Measurements from ENCODE around the gene CREBL2. TPM values are rescaled to one million over a fixed set of nuclear protein-coding genes. Genes with fewer than 3 reads are reported as not detected.

Gene CREBL2
- total RNA-seq, 1 experiment from 2014 or later = 17.3 TPM

DNA sequence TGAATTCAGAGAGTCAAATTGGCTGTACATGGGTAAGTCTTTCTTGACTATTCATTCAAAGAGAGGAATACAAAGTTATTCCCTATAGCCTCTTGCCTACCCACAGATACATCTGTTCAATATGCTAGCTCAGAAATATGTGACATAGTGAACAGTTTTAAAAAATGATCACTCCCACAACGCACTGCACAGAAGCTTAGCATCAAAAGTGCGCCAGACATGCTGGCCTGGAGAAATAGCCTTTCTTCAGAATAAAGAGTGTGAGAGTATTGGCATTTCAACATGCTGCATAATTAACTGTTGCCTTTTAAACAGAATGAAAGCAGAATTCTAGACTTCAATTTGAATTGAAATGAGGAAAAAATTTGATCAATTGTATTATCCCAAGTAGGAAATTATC is 57.3 kb downstream of the CREBL2 start:
- no peak for ATAC-seq
- CTCF ChIA-PET = no interaction called here
- peaks cover 26% of the 10 kb centered on the region for H3K27me3 Mint-ChIP-seq (ENCODE audit: low read depth)

DNA sequence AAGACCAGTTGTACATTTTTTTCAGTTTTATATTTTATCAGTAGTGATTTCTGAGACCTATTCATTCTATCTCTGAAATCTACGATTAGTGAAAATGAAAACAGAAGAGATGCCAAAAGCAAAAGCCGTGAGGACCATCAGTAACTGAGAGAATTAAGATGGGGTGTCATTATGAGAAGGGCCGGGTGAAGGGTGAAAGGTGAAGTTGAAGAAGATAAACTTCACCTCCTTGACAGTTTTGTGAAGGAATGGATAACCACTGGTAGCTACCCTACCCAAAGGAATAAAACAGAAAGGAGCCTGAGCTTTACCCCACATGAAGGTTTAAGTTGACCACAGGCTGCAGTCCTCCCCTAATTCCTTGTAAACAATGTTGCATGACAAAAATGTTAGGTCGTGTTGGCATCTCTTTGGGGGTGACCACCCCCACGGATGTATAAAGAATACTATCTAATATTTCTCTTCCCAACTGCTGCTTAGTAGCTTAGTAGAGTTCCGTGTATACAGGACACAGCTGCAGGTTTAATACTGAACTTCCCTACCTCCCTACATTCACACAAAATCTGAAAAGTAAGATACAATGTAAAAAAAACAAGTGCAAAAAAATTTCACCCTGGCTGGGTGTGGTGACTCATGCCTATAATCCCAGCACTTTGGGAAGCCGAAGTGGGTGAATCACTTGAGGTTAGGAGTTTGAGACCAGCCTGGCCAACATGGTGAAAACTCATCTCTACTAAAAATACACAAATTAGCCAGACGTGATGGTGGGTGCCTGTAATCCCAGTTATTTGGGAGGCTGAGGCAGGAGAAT is 60.4 kb downstream of the CREBL2 start:
- Mint-ChIP-seq H3K27me3 (ENCODE audit: low read depth) (peaks cover 57% of the 10 kb centered on the region), H3K4me3 (no peak overlapping the region), H3K4me1 (peaks cover 28% of the 10 kb centered on the region), H3K9me3 (no peaks in the 10 kb centered on the region), H3K36me3 (peaks cover 9% of the 10 kb centered on the region; the same call in 1 of the 2 replicates), H3K27ac (no peak overlapping the region)
- DNase-seq (ENCODE audit: low spot score) (no peak), ATAC-seq (no peak)
- no peak for TF ChIP-seq ZNF416 (CRISPR knock-in tag; IDR thresholded peaks at IDR 0.05)
- TF ChIP-seq CREM (CRISPR knock-in tag; IDR thresholded peaks at IDR 0.05) = no peak
- TF ChIP-seq, protein P1, sequence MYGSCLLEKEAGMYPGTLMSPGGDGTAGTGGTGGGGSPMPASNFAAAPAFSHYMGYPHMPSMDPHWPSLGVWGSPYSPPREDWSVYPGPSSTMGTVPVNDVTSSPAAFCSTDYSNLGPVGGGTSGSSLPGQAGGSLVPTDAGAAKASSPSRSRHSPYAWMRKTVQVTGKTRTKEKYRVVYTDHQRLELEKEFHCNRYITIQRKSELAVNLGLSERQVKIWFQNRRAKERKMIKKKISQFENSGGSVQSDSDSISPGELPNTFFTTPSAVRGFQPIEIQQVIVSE (CRISPR knock-in tag; IDR thresholded peaks at IDR 0.05; ENCODE audit: borderline replicate concordance) = no peak
- TF ChIP-seq ZNF396 (CRISPR knock-in tag; IDR thresholded peaks at IDR 0.05; ENCODE audit: borderline replicate concordance) = no peak
- TF ChIP-seq RORB (CRISPR knock-in tag; IDR thresholded peaks at IDR 0.05) = no peak
- TF ChIP-seq ZNF138 (CRISPR knock-in tag; conservative IDR thresholded peaks at IDR 0.05) = no peak
- TF ChIP-seq, protein P2, sequence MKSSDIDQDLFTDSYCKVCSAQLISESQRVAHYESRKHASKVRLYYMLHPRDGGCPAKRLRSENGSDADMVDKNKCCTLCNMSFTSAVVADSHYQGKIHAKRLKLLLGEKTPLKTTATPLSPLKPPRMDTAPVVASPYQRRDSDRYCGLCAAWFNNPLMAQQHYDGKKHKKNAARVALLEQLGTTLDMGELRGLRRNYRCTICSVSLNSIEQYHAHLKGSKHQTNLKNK (CRISPR knock-in tag; IDR thresholded peaks at IDR 0.05) = no peak
- TF ChIP-seq ZNF425 (CRISPR knock-in tag; conservative IDR thresholded peaks at IDR 0.05) = no peak
- TF ChIP-seq IRF2 (CRISPR knock-in tag; IDR thresholded peaks at IDR 0.05; ENCODE audit: borderline replicate concordance, low read depth) = no peak
- TF ChIP-seq TCF7 (CRISPR knock-in tag; IDR thresholded peaks at IDR 0.05; ENCODE audit: low read depth) = no peak
- TF ChIP-seq FOXJ3 (CRISPR knock-in tag; IDR thresholded peaks at IDR 0.05; ENCODE audit: borderline replicate concordance) = no peak
- no peak for TF ChIP-seq RELA (CRISPR knock-in tag; IDR thresholded peaks at IDR 0.05; ENCODE audit: borderline replicate concordance)
- TF ChIP-seq ZNF232 (CRISPR knock-in tag; IDR thresholded peaks at IDR 0.05) = no peak
- no peak for TF ChIP-seq NR3C1 (CRISPR knock-in tag; conservative IDR thresholded peaks at IDR 0.05; ENCODE audit: low read depth)
- POLR2A ChIA-PET = interaction anchor here (1.6 kb wide), 1 partner anchor 16 kb away, joined by 3 read pairs; no protein-coding TSS in a partner anchor
- CTCF ChIA-PET = interaction anchor here (0.7 to 1.3 kb wide), 4 partner anchors 14 to 27 kb away, joined by 3 read pairs; no protein-coding TSS in a partner anchor

More for the DNA sequence above, 57.3 kb downstream of the CREBL2 start:
- DNase-seq (ENCODE audit: low spot score) = no peak
- no peak overlapping the region for H3K4me3 Mint-ChIP-seq
- H3K4me1 Mint-ChIP-seq = peaks cover 29% of the 10 kb centered on the region
- no peaks in the 10 kb centered on the region for H3K9me3 Mint-ChIP-seq
- TF ChIP-seq GTF2I (CRISPR knock-in tag; conservative IDR thresholded peaks at IDR 0.05) = no peak
- POLR2A ChIA-PET = no interaction called here
- H3K36me3 Mint-ChIP-seq = peaks cover 4% of the 10 kb centered on the region; the same call in 1 of the 2 replicates
- H3K27ac Mint-ChIP-seq = no peak overlapping the region

DNA sequence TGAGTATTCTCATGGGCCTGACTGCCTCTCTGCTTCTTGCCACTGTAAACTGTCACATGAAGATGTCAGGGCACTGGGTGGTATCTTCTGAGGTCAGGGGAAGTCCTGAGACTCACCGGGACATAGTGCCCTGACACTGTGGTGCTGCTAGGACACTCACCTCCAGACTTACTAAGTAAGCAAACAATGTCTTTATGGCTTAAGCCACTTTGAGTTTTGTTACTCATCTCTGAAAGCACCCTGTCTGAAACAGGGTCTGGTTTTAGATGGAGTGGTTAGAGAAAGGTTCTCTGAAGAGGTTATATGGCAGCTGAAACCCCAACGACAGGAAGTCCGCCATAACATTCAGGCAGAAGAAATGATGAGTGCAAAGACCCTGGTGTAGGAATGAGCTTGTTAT is 61.6 kb downstream of the CREBL2 start:
- H3K4me3 Mint-ChIP-seq = no peak overlapping the region
- no peaks in the 10 kb centered on the region for H3K9me3 Mint-ChIP-seq
- ATAC-seq (no peak), DNase-seq (ENCODE audit: low spot score) (no peak)
- peaks cover 69% of the 10 kb centered on the region for H3K27me3 Mint-ChIP-seq (ENCODE audit: low read depth)
- H3K36me3 Mint-ChIP-seq = peaks cover 9% of the 10 kb centered on the region; the same call in 1 of the 2 replicates
- ChIA-PET POLR2A (no interaction called here), CTCF (no interaction called here)
- peaks cover 31% of the 10 kb centered on the region for H3K4me1 Mint-ChIP-seq
- no peak overlapping the region for H3K27ac Mint-ChIP-seq
- TF ChIP-seq, protein P3, sequence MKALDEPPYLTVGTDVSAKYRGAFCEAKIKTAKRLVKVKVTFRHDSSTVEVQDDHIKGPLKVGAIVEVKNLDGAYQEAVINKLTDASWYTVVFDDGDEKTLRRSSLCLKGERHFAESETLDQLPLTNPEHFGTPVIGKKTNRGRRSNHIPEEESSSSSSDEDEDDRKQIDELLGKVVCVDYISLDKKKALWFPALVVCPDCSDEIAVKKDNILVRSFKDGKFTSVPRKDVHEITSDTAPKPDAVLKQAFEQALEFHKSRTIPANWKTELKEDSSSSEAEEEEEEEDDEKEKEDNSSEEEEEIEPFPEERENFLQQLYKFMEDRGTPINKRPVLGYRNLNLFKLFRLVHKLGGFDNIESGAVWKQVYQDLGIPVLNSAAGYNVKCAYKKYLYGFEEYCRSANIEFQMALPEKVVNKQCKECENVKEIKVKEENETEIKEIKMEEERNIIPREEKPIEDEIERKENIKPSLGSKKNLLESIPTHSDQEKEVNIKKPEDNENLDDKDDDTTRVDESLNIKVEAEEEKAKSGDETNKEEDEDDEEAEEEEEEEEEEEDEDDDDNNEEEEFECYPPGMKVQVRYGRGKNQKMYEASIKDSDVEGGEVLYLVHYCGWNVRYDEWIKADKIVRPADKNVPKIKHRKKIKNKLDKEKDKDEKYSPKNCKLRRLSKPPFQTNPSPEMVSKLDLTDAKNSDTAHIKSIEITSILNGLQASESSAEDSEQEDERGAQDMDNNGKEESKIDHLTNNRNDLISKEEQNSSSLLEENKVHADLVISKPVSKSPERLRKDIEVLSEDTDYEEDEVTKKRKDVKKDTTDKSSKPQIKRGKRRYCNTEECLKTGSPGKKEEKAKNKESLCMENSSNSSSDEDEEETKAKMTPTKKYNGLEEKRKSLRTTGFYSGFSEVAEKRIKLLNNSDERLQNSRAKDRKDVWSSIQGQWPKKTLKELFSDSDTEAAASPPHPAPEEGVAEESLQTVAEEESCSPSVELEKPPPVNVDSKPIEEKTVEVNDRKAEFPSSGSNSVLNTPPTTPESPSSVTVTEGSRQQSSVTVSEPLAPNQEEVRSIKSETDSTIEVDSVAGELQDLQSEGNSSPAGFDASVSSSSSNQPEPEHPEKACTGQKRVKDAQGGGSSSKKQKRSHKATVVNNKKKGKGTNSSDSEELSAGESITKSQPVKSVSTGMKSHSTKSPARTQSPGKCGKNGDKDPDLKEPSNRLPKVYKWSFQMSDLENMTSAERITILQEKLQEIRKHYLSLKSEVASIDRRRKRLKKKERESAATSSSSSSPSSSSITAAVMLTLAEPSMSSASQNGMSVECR (CRISPR knock-in tag; IDR thresholded peaks at IDR 0.05; ENCODE audit: borderline replicate concordance) = no peak
- no peak for TF ChIP-seq CBFB (CRISPR knock-in tag; IDR thresholded peaks at IDR 0.05; ENCODE audit: low read depth)
- TF ChIP-seq ZNF232 (CRISPR knock-in tag; IDR thresholded peaks at IDR 0.05) = no peak
- TF ChIP-seq ATF3 (CRISPR knock-in tag; conservative IDR thresholded peaks at IDR 0.05) = no peak
- no peak for TF ChIP-seq SMAD4 (CRISPR knock-in tag; IDR thresholded peaks at IDR 0.05)
- no peak for TF ChIP-seq HMGA2 (CRISPR knock-in tag; IDR thresholded peaks at IDR 0.05)
- TF ChIP-seq, protein P4, sequence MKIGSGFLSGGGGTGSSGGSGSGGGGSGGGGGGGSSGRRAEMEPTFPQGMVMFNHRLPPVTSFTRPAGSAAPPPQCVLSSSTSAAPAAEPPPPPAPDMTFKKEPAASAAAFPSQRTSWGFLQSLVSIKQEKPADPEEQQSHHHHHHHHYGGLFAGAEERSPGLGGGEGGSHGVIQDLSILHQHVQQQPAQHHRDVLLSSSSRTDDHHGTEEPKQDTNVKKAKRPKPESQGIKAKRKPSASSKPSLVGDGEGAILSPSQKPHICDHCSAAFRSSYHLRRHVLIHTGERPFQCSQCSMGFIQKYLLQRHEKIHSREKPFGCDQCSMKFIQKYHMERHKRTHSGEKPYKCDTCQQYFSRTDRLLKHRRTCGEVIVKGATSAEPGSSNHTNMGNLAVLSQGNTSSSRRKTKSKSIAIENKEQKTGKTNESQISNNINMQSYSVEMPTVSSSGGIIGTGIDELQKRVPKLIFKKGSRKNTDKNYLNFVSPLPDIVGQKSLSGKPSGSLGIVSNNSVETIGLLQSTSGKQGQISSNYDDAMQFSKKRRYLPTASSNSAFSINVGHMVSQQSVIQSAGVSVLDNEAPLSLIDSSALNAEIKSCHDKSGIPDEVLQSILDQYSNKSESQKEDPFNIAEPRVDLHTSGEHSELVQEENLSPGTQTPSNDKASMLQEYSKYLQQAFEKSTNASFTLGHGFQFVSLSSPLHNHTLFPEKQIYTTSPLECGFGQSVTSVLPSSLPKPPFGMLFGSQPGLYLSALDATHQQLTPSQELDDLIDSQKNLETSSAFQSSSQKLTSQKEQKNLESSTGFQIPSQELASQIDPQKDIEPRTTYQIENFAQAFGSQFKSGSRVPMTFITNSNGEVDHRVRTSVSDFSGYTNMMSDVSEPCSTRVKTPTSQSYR (CRISPR knock-in tag; IDR thresholded peaks at IDR 0.05) = no peak
